Cardiac muscle cell (in vitro differentiated cells and primary cell): ENCODE data around the gene TACR1. TPM values are rescaled to one million over a fixed set of nuclear protein-coding genes. Genes with fewer than 3 reads are reported as not detected.

ENCODE experiments used
- DNase-seq, 2 donors: peaks; one replicate each; pipeline versions ENCODE4 v3.0.0 to v3.0.0-alpha.2; 2010 to 2017; ENCODE audit warnings: low read depth in 1 of 2, low spot score in 1 of 2
- H3K27ac ChIP-seq: fragments of 200-600 bp; sonication (generic); 2 replicates; pipeline ENCODE4 v1.5.1; 2016
- H3K27me3 ChIP-seq: fragments of 200-600 bp; sonication (generic); 2 replicates; pipeline ENCODE4 v1.6.0; 2016; ENCODE audit warnings: control low read depth
- H3K36me3 ChIP-seq: fragments of 200-600 bp; sonication (generic); 2 replicates; pipeline ENCODE4 v1.5.1; 2016; ENCODE audit warnings: control low read depth
- H3K4me1 ChIP-seq: fragments of 200-600 bp; sonication (generic); 2 replicates; pipeline ENCODE4 v1.8.1; 2017; ENCODE audit warnings: low read depth, mild to moderate bottlenecking, mixed run types
- H3K4me3 ChIP-seq: fragments of 200-600 bp; sonication (generic); 2 replicates; pipeline ENCODE4 v1.5.1; 2016; ENCODE audit warnings: mild to moderate bottlenecking
- H3K9me3 ChIP-seq: fragments of 200-600 bp; sonication (generic); 2 replicates; pipeline ENCODE4 v1.5.1; 2017; ENCODE audit warnings: low read depth, mild to moderate bottlenecking, control low read depth
- polyA plus RNA-seq: library from polyadenylated mRNA; unstranded; fragments of >200 nt; fragmentation: Nextera tagmentation; extraction: Ambion mirVana; gene quantifications from 2 replicates; pipeline ENCODE4 v1.2.1, GENCODE V29; 2016
- total RNA-seq: library from RNA; depleted of rRNA; stranded (reverse); fragments of >200 nt; gene quantifications from 2 replicates; pipeline ENCODE4 v1.2.3, GENCODE V29; 2016
- TF ChIP-seq, protein P1 (sequence below): IDR thresholded peaks from 2 replicates; pipeline ENCODE4 v1.5.1; 2012; ENCODE audit warnings: low read depth, mild to moderate bottlenecking, low read length

TACR1 gene
- total and polyA plus RNA-seq, 2 experiments from 2014 or later: not detected

DNA sequence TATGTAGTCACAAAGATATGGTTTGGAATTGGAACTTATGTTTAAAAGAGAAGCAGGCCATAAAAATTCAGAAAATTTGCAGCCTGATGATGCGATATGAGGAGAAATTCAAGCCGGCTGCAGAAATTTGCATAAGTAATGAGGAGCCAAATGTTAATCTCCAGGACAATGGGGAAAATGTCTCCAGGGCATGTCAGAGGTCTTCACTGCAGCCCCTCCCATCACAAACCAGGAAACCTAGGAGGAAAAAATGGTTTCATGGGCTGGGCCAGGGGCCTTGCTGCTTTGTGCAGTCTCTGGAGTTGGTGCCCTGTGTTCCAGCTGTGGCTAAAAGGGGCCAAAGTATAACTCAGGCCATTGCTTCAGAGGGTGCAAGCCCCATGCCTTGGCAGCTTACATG, 28.4 kb downstream of the TACR1 start:
- DNase-seq: no peak
- no peaks in the 10 kb centered on the region for H3K36me3 ChIP-seq
- H3K9me3 ChIP-seq: no peaks in the 10 kb centered on the region
- H3K4me1 ChIP-seq: no peaks in the 10 kb centered on the region
- H3K27me3 ChIP-seq: no peaks in the 10 kb centered on the region
- no peak overlapping the region for H3K27ac ChIP-seq
- no peak overlapping the region for H3K4me3 ChIP-seq
- TF ChIP-seq, protein P1, sequence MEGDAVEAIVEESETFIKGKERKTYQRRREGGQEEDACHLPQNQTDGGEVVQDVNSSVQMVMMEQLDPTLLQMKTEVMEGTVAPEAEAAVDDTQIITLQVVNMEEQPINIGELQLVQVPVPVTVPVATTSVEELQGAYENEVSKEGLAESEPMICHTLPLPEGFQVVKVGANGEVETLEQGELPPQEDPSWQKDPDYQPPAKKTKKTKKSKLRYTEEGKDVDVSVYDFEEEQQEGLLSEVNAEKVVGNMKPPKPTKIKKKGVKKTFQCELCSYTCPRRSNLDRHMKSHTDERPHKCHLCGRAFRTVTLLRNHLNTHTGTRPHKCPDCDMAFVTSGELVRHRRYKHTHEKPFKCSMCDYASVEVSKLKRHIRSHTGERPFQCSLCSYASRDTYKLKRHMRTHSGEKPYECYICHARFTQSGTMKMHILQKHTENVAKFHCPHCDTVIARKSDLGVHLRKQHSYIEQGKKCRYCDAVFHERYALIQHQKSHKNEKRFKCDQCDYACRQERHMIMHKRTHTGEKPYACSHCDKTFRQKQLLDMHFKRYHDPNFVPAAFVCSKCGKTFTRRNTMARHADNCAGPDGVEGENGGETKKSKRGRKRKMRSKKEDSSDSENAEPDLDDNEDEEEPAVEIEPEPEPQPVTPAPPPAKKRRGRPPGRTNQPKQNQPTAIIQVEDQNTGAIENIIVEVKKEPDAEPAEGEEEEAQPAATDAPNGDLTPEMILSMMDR: no peak

DNA sequence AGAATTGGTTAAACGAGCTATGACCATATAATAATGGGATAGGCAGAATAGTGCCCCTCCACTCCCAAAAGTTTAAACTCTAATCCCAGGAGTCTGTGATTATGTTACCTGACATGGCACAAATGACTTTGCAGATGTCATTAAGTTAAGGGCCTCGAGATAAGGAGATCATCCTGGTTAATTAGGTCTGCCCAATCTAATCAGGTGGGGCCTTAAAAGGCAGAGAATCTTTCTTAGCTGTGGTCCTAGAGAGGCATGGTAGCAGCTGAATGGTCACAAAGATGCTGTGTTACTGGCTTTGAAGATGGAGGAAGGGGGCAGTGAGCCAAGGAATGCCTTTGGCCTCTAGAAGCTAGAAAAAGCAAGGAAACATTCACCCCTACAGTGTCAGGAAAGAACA, 31.1 kb downstream of the TACR1 start:
- TF ChIP-seq, protein P1: no peak
- H3K27ac ChIP-seq: no peak overlapping the region
- no peak overlapping the region for H3K4me3 ChIP-seq
- no peaks in the 10 kb centered on the region for H3K27me3 ChIP-seq
- H3K4me1 ChIP-seq: no peaks in the 10 kb centered on the region
- no peaks in the 10 kb centered on the region for H3K36me3 ChIP-seq
- H3K9me3 ChIP-seq: no peaks in the 10 kb centered on the region
- DNase-seq: no peak

DNA sequence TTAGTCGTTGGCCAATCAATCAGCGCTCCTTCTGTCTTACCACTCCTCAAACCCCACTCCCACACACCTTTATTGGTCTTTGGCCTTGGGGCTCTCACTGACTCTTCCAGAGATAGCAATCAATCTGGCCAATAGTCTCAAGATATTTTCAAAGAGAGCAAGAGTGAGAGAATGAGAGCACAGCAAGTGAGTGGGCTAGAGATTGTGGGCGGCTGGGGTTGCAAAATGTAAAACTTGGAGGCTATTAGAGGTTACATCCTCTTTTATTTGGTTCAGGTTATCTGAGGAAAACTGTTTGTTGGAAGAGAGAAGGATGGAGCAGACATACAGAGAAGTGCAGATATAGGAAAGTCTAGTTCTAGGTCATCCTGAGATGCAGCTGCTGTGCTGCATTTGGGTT, 32.8 kb downstream of the TACR1 start:
- H3K36me3 ChIP-seq: no peaks in the 10 kb centered on the region
- H3K27ac ChIP-seq: no peak overlapping the region
- TF ChIP-seq, protein P1: no peak
- no peaks in the 10 kb centered on the region for H3K9me3 ChIP-seq
- no peaks in the 10 kb centered on the region for H3K27me3 ChIP-seq
- no peak overlapping the region for H3K4me3 ChIP-seq
- DNase-seq: no peak
- no peaks in the 10 kb centered on the region for H3K4me1 ChIP-seq

DNA sequence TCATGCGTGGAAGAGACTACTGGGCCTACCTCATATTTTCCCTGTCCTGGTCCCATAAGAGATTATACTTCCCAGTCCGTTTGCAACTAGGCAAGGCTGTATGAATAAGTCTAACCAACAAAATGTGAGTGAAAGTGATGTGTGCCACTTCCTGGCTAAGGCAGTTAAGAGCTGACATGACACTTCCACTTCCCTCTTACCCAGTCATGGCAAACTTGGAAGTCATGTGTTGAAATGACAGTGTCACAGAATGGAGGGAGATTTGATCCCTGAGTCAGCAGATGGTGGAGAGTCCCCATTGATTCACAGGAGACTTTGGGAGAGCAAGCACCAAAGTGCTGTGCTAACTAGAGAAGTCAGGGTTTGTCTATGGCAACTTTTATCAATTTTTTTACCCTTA, 36.4 kb downstream of the TACR1 start:
- TF ChIP-seq, protein P1: no peak
- DNase-seq: no peak

DNA sequence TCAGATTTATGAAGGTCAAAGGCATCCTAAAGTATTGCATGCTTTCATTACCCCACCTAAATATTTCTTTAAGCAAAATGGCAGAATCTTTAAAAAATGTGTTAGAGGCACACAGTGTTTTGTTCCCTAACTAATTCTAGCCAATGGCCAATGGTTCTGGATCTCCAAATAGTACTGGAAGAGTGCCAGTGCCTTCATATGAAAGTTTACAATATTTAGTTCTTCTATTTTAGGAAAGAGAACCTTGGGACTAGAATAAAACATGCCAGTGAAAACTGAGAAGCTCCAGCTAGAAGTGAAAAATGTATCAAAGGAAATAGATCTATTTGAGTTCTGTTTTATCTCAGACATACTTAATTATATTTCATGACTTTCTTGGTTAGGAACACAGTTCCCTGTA, 37.1 kb downstream of the TACR1 start:
- no peaks in the 10 kb centered on the region for H3K9me3 ChIP-seq
- H3K4me1 ChIP-seq: no peaks in the 10 kb centered on the region
- no peaks in the 10 kb centered on the region for H3K27me3 ChIP-seq
- DNase-seq: no peak
- no peaks in the 10 kb centered on the region for H3K36me3 ChIP-seq
- TF ChIP-seq, protein P1: no peak
- no peak overlapping the region for H3K27ac ChIP-seq
- H3K4me3 ChIP-seq: no peak overlapping the region

More for the DNA sequence above, 36.4 kb downstream of the TACR1 start:
- H3K27ac ChIP-seq: no peak overlapping the region
- no peaks in the 10 kb centered on the region for H3K27me3 ChIP-seq
- H3K9me3 ChIP-seq: no peaks in the 10 kb centered on the region
- no peaks in the 10 kb centered on the region for H3K36me3 ChIP-seq
- no peaks in the 10 kb centered on the region for H3K4me1 ChIP-seq
- no peak overlapping the region for H3K4me3 ChIP-seq

DNA sequence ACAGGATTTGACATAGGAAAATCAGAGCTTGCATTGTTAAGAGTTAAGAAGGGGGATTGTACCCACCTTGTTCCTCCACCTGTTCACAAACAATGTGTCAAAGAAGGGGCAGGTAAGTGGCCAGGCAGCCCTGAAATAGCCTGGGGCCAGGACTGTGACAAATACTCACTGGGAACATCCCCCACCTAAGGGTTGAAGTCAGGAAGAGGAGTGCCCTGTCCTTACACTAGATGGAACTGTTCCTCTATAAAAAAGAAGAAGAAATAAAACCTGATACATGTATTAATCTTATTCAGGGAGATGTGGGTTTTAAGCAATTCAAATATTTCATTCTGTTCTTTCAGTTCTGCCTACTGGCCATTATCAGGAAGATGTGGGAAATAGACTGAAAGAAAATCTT, 41.9 kb downstream of the TACR1 start:
- TF ChIP-seq, protein P1: peak; percentile 16
- H3K9me3 ChIP-seq: no peaks in the 10 kb centered on the region

More for the DNA sequence above, 41.9 kb downstream of the TACR1 start:
- no peaks in the 10 kb centered on the region for H3K4me1 ChIP-seq
- H3K4me3 ChIP-seq: no peak overlapping the region
- no peak for DNase-seq
- no peaks in the 10 kb centered on the region for H3K36me3 ChIP-seq
- H3K27me3 ChIP-seq: no peaks in the 10 kb centered on the region
- H3K27ac ChIP-seq: no peak overlapping the region
